Ectodermal cell (in vitro differentiated cells): ENCODE data around the gene TXLNB.
"Not testable (repeated sequence)": the region's sequence is repeated elsewhere in the genome, so short reads cannot be mapped to it uniquely, and the experiment has no call there.

Experiments
- H3K27ac ChIP-seq: 2 replicates; pipeline ENCODE4 v1.7.0; 2013; ENCODE audit warnings: mild to moderate bottlenecking, low read depth, low read length; ENCODE audit not compliant: insufficient read depth, poor library complexity, severe bottlenecking
- H3K27me3 ChIP-seq: 2 replicates; pipeline ENCODE4 v1.7.0; 2013; ENCODE audit warnings: mild to moderate bottlenecking, low read length; ENCODE audit not compliant: insufficient read depth, control insufficient read depth, poor library complexity, severe bottlenecking
- H3K36me3 ChIP-seq: one replicate; pipeline ENCODE4 v1.7.0; 2013; ENCODE audit warnings: low read length; ENCODE audit not compliant: control insufficient read depth, insufficient read depth
- H3K4me1 ChIP-seq: one replicate; pipeline ENCODE4 v1.7.0; 2013; ENCODE audit warnings: low read length; ENCODE audit not compliant: control insufficient read depth, insufficient read depth
- H3K4me3 ChIP-seq: 2 replicates; pipeline ENCODE4 v1.7.0; 2013; ENCODE audit warnings: low read depth, low read length, control low read depth; ENCODE audit not compliant: insufficient read depth
- H3K9me3 ChIP-seq: 2 replicates; pipeline ENCODE4 v1.7.0; 2013; ENCODE audit warnings: mild to moderate bottlenecking, low read length, moderate library complexity; ENCODE audit not compliant: control insufficient read depth
- WGBS, 2 experiments: methylation state at CpG; one replicate each; pipeline ENCODE4 v1.1.7; 2013; ENCODE audit warnings: missing lambda C conversion rate in 2 of 2; 5-methylcytosine and 5-hydroxymethylcytosine counted together

The TXLNB gene

DNA sequence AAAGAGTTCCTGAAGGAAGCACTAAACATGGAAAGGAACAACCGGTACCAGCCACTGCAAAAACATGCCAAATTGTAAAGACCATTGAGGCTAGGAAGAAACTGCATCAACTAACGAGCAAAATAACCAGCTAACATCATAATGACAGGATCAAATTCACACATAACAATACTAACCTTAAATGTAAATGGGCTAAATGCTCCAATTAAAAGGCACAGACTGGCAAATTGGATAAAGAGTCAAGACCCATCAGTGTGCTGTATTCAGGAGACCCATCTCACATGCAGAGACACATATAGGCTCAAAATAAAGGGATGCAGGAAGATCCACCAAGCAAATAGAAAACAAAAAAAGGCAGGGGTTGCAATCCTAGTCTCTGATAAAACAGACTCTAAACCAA is 79.3 kb downstream of the TXLNB start:
- no CpG with 5 or more reads among the region's 2 CpGs for WGBS, 2 experiments
- not testable (repeated sequence) for H3K36me3 ChIP-seq, H3K4me3 ChIP-seq, H3K27me3 ChIP-seq, H3K9me3 ChIP-seq, H3K4me1 ChIP-seq, H3K27ac ChIP-seq

DNA sequence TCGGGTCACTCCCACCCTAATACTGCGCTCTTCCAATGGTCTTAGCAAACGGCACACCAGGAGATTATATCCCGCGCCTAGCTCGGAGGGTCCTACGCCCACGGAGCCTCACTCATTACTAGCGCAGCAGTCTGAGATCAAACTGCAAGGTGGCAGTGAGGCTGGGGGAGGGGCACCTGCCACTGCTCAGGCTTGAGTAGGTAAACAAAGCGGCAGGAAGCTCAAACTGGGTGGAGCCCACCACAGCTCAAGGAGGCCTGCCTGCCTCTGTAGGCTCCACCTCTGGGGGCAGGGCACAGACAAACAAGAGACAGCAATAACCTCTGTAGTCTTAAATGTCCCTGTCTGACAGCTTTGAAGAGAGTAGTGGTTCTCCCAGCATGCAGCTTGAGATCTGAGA is 81.0 kb downstream of the TXLNB start:
- H3K36me3 ChIP-seq, H3K27ac ChIP-seq, H3K4me1 ChIP-seq, H3K27me3 ChIP-seq, H3K4me3 ChIP-seq, H3K9me3 ChIP-seq: not testable (repeated sequence)
- 96 to 98% methylated on average over 9 to 10 of the region's 10 CpGs for WGBS, 2 experiments

DNA sequence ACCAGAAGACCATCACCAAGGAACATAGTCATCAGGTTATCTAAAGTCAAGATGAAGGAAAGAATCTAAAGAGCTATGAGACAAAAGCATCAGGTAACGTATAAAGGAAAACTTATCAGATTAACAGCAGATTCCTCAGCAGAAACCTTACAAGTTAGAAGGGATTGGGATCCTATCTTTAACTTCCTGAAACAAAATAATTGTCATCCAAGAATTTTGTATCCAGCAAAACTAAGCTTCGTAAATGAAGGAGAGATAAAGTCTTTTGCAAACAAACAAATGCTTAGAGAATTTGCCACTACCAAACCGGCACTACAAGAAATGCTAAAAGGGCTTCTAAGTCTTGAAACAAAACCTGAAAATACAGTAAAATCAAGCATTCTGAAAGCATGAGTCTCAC is 86.0 kb downstream of the TXLNB start:
- Histone ChIP-seq H3K4me1 (no peaks in the 10 kb centered on the region), H3K4me3 (no peak overlapping the region), H3K27ac (no peak overlapping the region), H3K36me3 (no peaks in the 10 kb centered on the region), H3K9me3 (no peaks in the 10 kb centered on the region), H3K27me3 (no peaks in the 10 kb centered on the region)
- 93 to 94% methylated on average over 3 of the region's 3 CpGs for WGBS, 2 experiments

DNA sequence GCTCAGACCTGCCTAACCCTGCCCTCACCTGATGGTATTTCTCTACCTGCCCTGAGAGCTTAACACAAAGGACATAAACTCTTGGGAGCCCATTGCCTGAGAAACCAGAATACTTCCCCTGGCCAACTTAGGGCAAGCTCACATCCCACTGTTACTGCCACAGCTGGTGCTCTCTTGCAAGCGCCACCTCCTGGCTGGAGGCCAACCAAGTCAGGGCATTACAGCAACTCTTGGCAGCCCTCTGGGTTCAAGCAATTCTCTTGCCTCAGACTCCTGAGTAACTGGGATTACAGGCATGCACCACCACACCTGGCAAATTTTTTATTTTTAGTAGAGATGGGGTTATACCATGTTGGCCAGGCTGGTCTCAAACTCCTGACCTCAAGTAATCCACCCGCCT is 86.8 kb downstream of the TXLNB start:
- WGBS, 2 experiments = 80 to 92% methylated on average over 1 to 2 of the region's 2 CpGs
- Histone ChIP-seq H3K9me3 (no peaks in the 10 kb centered on the region), H3K27me3 (no peaks in the 10 kb centered on the region), H3K4me1 (no peaks in the 10 kb centered on the region), H3K4me3 (no peak overlapping the region), H3K27ac (no peak overlapping the region), H3K36me3 (no peaks in the 10 kb centered on the region)

DNA sequence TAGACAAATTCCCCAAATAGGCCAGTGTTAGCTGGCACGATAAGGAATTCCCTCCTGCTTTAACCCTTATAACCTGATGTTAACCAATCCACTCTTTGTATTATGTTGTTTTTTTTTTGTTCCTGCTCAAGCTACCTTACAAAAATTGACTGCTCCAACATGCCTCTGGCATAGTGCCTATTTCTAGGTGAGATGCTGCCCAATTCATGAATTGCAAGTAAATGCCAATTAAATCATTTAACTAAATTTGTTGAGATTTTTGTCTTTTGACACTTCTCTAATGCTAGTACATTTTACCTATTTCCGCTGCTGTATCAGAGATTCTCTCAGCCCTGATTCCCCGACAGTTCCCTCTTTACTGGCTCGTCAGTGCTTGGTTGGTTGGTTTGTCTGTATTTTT is 90.4 kb downstream of the TXLNB start:
- Histone ChIP-seq H3K4me1 (no peaks in the 10 kb centered on the region), H3K36me3 (no peaks in the 10 kb centered on the region), H3K4me3 (no peak overlapping the region), H3K9me3 (no peaks in the 10 kb centered on the region), H3K27me3 (no peaks in the 10 kb centered on the region), H3K27ac (no peak overlapping the region)
- 94 to 98% methylated on average over 4 of the region's 4 CpGs for WGBS, 2 experiments

DNA sequence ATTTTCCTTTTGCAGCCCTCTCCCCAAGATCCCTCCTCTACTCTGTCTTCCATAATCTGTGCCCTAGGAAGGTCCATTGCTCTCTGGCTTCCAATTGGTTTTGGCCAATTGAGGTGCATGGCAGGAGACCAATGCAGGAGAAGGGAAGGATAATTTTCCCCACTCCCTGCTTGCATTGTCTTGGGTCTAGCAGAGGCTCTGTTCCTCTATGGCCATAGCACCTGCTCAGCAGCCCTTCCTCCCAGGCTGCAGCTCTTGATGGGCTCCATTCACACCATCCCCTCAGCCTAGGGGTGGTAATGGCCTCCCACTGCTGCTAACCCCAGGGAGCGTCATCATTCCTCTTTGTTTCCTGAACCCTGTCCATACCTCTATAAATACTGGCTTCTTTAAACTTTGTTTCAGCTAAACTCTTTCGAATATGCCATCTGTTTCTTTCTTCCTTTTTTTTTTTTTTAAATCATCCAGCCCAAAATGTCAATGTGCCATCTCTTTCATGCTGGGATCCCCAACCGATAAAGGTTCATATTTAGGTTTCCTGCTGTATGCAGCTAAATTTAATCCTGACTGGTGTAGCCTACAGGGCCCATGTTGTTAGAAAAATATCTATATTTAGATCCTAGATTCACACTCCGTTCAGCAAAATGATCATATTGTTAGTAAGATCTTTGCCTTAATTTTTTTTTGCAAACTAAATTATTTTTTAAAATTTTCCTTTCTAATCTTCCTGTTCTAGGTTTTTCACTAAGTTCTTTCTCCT is 93.1 kb downstream of the TXLNB start:
- no peak overlapping the region for H3K27ac ChIP-seq
- 90 to 91% methylated on average over 3 to 4 of the region's 4 CpGs for WGBS, 2 experiments
- peaks cover 2% of the 10 kb centered on the region for H3K9me3 ChIP-seq
- H3K36me3 ChIP-seq = no peaks in the 10 kb centered on the region
- no peaks in the 10 kb centered on the region for H3K4me1 ChIP-seq
- no peaks in the 10 kb centered on the region for H3K27me3 ChIP-seq
- no peak overlapping the region for H3K4me3 ChIP-seq

DNA sequence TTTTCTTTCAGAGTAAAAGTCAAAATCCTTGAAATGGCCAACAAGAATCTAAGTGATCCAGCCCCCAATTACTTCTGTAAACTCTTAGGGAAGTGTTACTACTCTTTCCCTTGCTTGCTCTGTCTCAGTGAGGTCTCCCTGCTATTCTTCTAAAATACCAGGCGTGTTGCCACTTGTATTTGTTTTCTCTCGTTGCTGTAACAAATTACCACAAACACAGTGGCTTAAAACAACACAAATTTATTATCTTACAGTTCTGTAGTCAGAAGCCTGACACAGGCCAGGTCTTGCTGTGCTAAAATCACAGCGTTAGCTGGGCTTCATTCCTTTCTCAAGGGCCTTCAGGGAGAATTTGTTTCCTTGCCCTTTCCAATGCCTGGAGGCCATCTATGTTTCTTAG is 97.1 kb downstream of the TXLNB start:
- no peaks in the 10 kb centered on the region for H3K4me1 ChIP-seq
- 82 to 88% methylated on average over 3 of the region's 3 CpGs for WGBS, 2 experiments
- H3K36me3 ChIP-seq = no peaks in the 10 kb centered on the region
- no peaks in the 10 kb centered on the region for H3K27me3 ChIP-seq
- H3K4me3 ChIP-seq = no peak overlapping the region
- H3K27ac ChIP-seq = no peak overlapping the region
- peaks cover 2% of the 10 kb centered on the region for H3K9me3 ChIP-seq
